Breast epithelium (tissue), 4 donors: ENCODE data around the gene CYCS. TPM values are rescaled to one million over a fixed set of nuclear protein-coding genes. Genes with fewer than 3 reads are reported as not detected.
"Not testable (repeated sequence)": the region's sequence is repeated elsewhere in the genome, so short reads cannot be mapped to it uniquely, and the experiment has no call there.

Experiments
- DNase-seq, 2 donors: peaks; one replicate each; pipeline ENCODE4 v3.0.0-alpha.2; 2019; ENCODE audit warnings: low spot score in 2 of 2
- H3K27ac ChIP-seq, 2 donors: fragments of 200-600 bp; sonication (generic) in 1 of 2; one replicate each; pipeline ENCODE4 v1.5.1; 2016 to 2019; ENCODE audit warnings: mild to moderate bottlenecking in 1 of 2
- H3K27me3 ChIP-seq, 2 donors: fragments of 200-600 bp; sonication (generic) in 1 of 2; one replicate each; pipeline versions ENCODE4 v1.5.1 to v1.6.0; 2017 to 2019; ENCODE audit warnings: control low read depth in 1 of 2, mild to moderate bottlenecking in 1 of 2
- H3K36me3 ChIP-seq: fragments of 200-600 bp; one replicate; pipeline ENCODE4 v1.5.1; 2019
- H3K4me1 ChIP-seq, 2 donors: fragments of 200-600 bp; sonication (generic); one replicate each; pipeline ENCODE4 v1.5.1; 2016 to 2019; ENCODE audit warnings: control low read depth in 1 of 2
- H3K4me3 ChIP-seq, 3 donors: fragments of 200-600 bp; sonication (generic); 1 replicate in 2 of 3; 2 replicates in 1 of 3; pipeline ENCODE4 v1.5.1; 2016 to 2019; ENCODE audit warnings: mild to moderate bottlenecking in 3 of 3, moderate library complexity in 2 of 3
- H3K9me3 ChIP-seq, 2 donors: fragments of 200-600 bp; sonication (generic) in 1 of 2; one replicate each; pipeline ENCODE4 v1.5.1; 2016 to 2019; ENCODE audit warnings: control low read depth in 1 of 2
- POLR2A ChIP-seq: fragments of 450-650 bp; IDR thresholded peaks from one replicate; pipeline ENCODE4 v1.6.1; 2016; ENCODE audit warnings: antibody characterized with exemption, mild to moderate bottlenecking, moderate library complexity
- POLR2AphosphoS5 ChIP-seq, 3 donors: sonication (generic); formaldehyde crosslinking; IDR thresholded peaks; one replicate each; pipeline ENCODE4 v1.6.1; 2017; ENCODE audit warnings: antibody characterized with exemption in 3 of 3
- intact Hi-C: fragments of 100-400 bp; cut with DNase I; formaldehyde crosslinking; loops from one replicate; pipeline ENCODE4 v1.15.1; 2023; ENCODE audit warnings: low total_unique reads
- total RNA-seq, 3 donors: library from RNA; depleted of rRNA; stranded (reverse); fragments of >200 nt; gene quantifications; one replicate each; pipeline ENCODE4 v1.1.0, GENCODE V29; 2016
- TF ChIP-seq, protein P1 (sequence below), 3 donors: fragments of 450-650 bp; IDR thresholded peaks; one replicate each; pipeline ENCODE4 v1.5.1; 2016 to 2017; ENCODE audit warnings: antibody characterized with exemption in 3 of 3, mild to moderate bottlenecking in 3 of 3, moderate library complexity in 3 of 3

CYCS gene
- total RNA-seq, 3 donors from 2014 or later, result 18.1 to 33.8 (median 30.5) TPM

DNA sequence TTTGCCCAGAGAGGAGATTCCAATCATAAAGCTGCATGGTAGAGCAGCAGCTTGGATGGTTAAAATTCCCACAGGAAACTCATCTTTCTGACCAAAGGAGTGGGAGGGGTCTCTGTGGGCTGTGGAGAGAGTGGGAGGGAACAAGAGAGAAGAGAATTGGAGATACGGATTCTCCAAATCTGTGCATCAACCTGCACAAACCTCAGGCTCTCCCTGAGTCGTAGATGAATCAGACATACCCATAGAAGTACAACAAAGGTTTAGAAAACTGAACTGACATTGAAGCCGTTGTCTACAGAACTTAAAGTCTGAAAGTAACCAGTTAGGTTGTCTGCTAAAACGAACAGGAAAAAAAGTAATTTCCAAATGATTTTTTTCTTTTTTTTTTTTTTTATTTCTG is 41.9 kb downstream of the CYCS start:
- H3K36me3 ChIP-seq, result no peaks in the 10 kb centered on the region
- intact Hi-C loops, result no loop called here
- no peak overlapping the region for H3K27ac ChIP-seq
- no peaks in the 10 kb centered on the region for H3K27me3 ChIP-seq
- TF ChIP-seq, protein P1, sequence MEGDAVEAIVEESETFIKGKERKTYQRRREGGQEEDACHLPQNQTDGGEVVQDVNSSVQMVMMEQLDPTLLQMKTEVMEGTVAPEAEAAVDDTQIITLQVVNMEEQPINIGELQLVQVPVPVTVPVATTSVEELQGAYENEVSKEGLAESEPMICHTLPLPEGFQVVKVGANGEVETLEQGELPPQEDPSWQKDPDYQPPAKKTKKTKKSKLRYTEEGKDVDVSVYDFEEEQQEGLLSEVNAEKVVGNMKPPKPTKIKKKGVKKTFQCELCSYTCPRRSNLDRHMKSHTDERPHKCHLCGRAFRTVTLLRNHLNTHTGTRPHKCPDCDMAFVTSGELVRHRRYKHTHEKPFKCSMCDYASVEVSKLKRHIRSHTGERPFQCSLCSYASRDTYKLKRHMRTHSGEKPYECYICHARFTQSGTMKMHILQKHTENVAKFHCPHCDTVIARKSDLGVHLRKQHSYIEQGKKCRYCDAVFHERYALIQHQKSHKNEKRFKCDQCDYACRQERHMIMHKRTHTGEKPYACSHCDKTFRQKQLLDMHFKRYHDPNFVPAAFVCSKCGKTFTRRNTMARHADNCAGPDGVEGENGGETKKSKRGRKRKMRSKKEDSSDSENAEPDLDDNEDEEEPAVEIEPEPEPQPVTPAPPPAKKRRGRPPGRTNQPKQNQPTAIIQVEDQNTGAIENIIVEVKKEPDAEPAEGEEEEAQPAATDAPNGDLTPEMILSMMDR (IDR thresholded peaks at IDR 0.05), result no peak
- no peak for TF ChIP-seq POLR2A
- no peak for TF ChIP-seq POLR2AphosphoS5 (IDR thresholded peaks at IDR 0.05)
- no peak overlapping the region for H3K4me3 ChIP-seq
- H3K9me3 ChIP-seq, result no peaks in the 10 kb centered on the region
- H3K4me1 ChIP-seq, result no peaks in the 10 kb centered on the region
- DNase-seq, result no peak

DNA sequence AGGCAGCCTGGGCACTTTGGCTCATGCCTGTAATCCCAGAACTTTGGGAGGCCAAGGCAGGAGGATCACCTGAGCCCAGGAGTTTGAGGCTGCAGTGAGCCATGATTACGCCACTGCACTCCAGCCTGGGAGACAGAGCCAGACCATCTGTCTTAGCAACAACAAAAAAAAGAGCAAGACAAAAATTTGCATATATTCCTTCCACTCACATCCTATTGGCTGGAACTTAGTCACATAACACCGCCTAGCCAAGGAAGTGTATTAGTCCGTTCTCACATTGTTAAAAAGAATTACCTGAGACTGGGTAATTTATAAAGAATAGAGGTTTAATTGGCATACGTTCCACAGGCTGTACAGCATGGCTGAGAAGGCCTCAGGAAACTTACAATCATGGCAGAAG is 43.0 kb downstream of the CYCS start:
- H3K36me3 ChIP-seq, H3K9me3 ChIP-seq, H3K27ac ChIP-seq, H3K27me3 ChIP-seq, DNase-seq, H3K4me3 ChIP-seq, H3K4me1 ChIP-seq, intact Hi-C loops: not testable (repeated sequence)

- intact Hi-C loops, result loop anchor here (10.0 kb wide), 1 partner anchor 262 kb away; no protein-coding TSS in a partner anchor
- Histone ChIP-seq H3K9me3 (no peaks in the 10 kb centered on the region), H3K4me3 (no peak overlapping the region), H3K27me3 (no peaks in the 10 kb centered on the region), H3K27ac (no peak overlapping the region), H3K4me1 (no peaks in the 10 kb centered on the region), H3K36me3 (no peaks in the 10 kb centered on the region)
- no peak for DNase-seq
- TF ChIP-seq, protein P1 (IDR thresholded peaks at IDR 0.05), result no peak
- TF ChIP-seq POLR2A, result no peak
- TF ChIP-seq POLR2AphosphoS5 (IDR thresholded peaks at IDR 0.05), result no peak
Observed at GRCh38 chr7:25077096-25077495, 48.0 kb downstream of the CYCS start.

GRCh38 chr7:25075459-25075858 is 49.6 kb downstream of the CYCS start:
- Histone ChIP-seq H3K36me3 (no peaks in the 10 kb centered on the region), H3K9me3 (no peaks in the 10 kb centered on the region), H3K27me3 (no peaks in the 10 kb centered on the region), H3K27ac (no peak overlapping the region), H3K4me3 (no peak overlapping the region), H3K4me1 (no peaks in the 10 kb centered on the region)
- intact Hi-C loops, result loop anchor here (10.0 kb wide), 1 partner anchor 261 kb away; no protein-coding TSS in a partner anchor
- no peak for DNase-seq
- TF ChIP-seq POLR2A (no peak), POLR2AphosphoS5 (IDR thresholded peaks at IDR 0.05) (no peak)
- TF ChIP-seq, protein P1 (IDR thresholded peaks at IDR 0.05), result no peak

DNA sequence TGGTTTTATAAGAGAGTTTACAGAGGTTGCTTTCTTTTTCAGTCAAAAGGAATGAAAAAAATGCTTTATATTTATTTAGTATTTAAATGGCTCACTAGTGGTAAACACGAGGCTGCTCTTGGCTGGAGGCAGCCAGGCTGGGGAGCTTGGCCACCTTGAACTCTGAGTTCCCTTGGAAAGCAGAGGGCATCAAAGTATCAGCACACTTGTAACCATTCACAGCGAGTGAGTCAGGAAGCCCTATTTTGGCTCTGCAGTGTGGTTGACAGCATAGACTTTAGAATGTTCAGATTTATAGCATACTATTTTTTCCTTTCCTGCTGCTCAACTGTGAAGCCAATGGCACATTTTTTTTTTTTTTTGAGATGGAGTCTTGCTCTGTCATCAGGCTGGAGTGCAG is 51.6 kb downstream of the CYCS start:
- no peaks in the 10 kb centered on the region for H3K27me3 ChIP-seq
- TF ChIP-seq, protein P1 (IDR thresholded peaks at IDR 0.05), result no peak
- TF ChIP-seq POLR2AphosphoS5 (IDR thresholded peaks at IDR 0.05) (no peak), POLR2A (no peak)
- H3K9me3 ChIP-seq, result no peaks in the 10 kb centered on the region
- DNase-seq, result no peak
- H3K4me1 ChIP-seq, result no peaks in the 10 kb centered on the region
- H3K4me3 ChIP-seq, result no peak overlapping the region
- H3K27ac ChIP-seq, result no peak overlapping the region
- intact Hi-C loops, result loop anchor here (10.0 kb wide), 1 partner anchor 259 kb away; no protein-coding TSS in a partner anchor
- no peaks in the 10 kb centered on the region for H3K36me3 ChIP-seq

Other genes starting within 250 kb of the CYCS start
- gene OSBPL3, start 145.1 kb downstream of the CYCS start, total RNA-seq, result 10 to 100 TPM in 1 of 3 donors, 1 to 10 TPM in 2; 6.4 to 20.5 (median 8.5) TPM
- not detected for gene NPVF, start 103.2 kb upstream of the CYCS start, total RNA-seq